Vagina (tissue), 2 donors: ENCODE data around the gene RUFY4. TPM values are rescaled to one million over a fixed set of nuclear protein-coding genes. Genes with fewer than 3 reads are reported as not detected.

Experiments used
- DNase-seq, 2 donors: peaks; one replicate each; pipeline ENCODE4 v3.0.0-alpha.2; 2017; ENCODE audit errors: extremely low spot score in 2 of 2
- H3K27ac ChIP-seq: fragments of 200-600 bp; sonication (generic); one replicate; pipeline ENCODE4 v1.5.1; 2019
- H3K27me3 ChIP-seq: fragments of 200-600 bp; sonication (generic); one replicate; pipeline ENCODE4 v1.5.1; 2019
- H3K36me3 ChIP-seq, 2 donors: fragments of 200-600 bp; sonication (generic); one replicate each; pipeline ENCODE4 v1.5.1; 2017 to 2019
- H3K4me1 ChIP-seq: fragments of 200-600 bp; sonication (generic); one replicate; pipeline ENCODE4 v1.5.1; 2019
- H3K4me3 ChIP-seq, 2 donors: fragments of 200-600 bp; sonication (generic); 1 replicate in 1 of 2; 2 replicates in 1 of 2; pipeline ENCODE4 v1.5.1; 2016 to 2019
- H3K9me3 ChIP-seq: fragments of 200-600 bp; sonication (generic); one replicate; pipeline ENCODE4 v1.5.1; 2019
- CTCF ChIP-seq, 3 experiments: fragments of 450-650 bp in 2 of 3; fragments of 200-600 bp in 1 of 3; sonication (generic) in 1 of 3; IDR thresholded peaks; one replicate each; pipeline ENCODE4 v1.5.1; 2017 to 2019; ENCODE audit warnings: antibody characterized with exemption in 3 of 3, mild to moderate bottlenecking in 2 of 3, moderate library complexity in 2 of 3
- POLR2A ChIP-seq, 2 donors: fragments of 450-650 bp; IDR thresholded peaks; one replicate each; pipeline ENCODE4 v1.6.1; 2017; ENCODE audit warnings: antibody characterized with exemption in 2 of 2, mild to moderate bottlenecking in 2 of 2, moderate library complexity in 2 of 2
- POLR2AphosphoS5 ChIP-seq, 2 donors: sonication (generic); formaldehyde crosslinking; IDR thresholded peaks; one replicate each; pipeline ENCODE4 v1.9.0; 2017; ENCODE audit warnings: antibody characterized with exemption in 2 of 2, mild to moderate bottlenecking in 2 of 2, low read depth in 1 of 2; ENCODE audit not compliant: insufficient read depth in 1 of 2
- intact Hi-C: fragments of 100-400 bp; cut with DNase I; formaldehyde crosslinking; loops from one replicate; pipeline ENCODE4 v1.15.1; 2023
- total RNA-seq: library from RNA; depleted of rRNA; stranded (reverse); fragments of >200 nt; gene quantifications from one replicate; pipeline ENCODE4 v1.2.3, GENCODE V29; 2016

RUFY4 gene
- total RNA-seq, 1 donor from 2014 or later: not detected

- Histone ChIP-seq H3K4me1 (peaks cover 5% of the 10 kb centered on the region), H3K9me3 (no peaks in the 10 kb centered on the region), H3K4me3 (no peak overlapping the region), H3K27ac (no peak overlapping the region), H3K27me3 (no peaks in the 10 kb centered on the region), H3K36me3 (no peaks in the 10 kb centered on the region)
- DNase-seq: no peak
- intact Hi-C loops: no loop called here
- TF ChIP-seq POLR2A (IDR thresholded peaks at IDR 0.05) (no peak), CTCF (IDR thresholded peaks at IDR 0.05) (no peak), POLR2AphosphoS5 (IDR thresholded peaks at IDR 0.05; ENCODE audit: insufficient read depth in 1 of 2, low read depth in 1 of 2) (no peak)
These were observed 700 bp downstream of the RUFY4 start for GRCh38 chr2:218069606-218070300.

GRCh38 chr2:218070587-218070986, 1.5 kb downstream of the RUFY4 start:
- H3K36me3 ChIP-seq: no peaks in the 10 kb centered on the region
- intact Hi-C loops: no loop called here
- DNase-seq: no peak
- no peak overlapping the region for H3K4me3 ChIP-seq
- no peak for TF ChIP-seq CTCF (IDR thresholded peaks at IDR 0.05)
- no peak for TF ChIP-seq POLR2A (IDR thresholded peaks at IDR 0.05)
- no peak for TF ChIP-seq POLR2AphosphoS5 (IDR thresholded peaks at IDR 0.05; ENCODE audit: insufficient read depth in 1 of 2, low read depth in 1 of 2)
- no peaks in the 10 kb centered on the region for H3K9me3 ChIP-seq
- no peaks in the 10 kb centered on the region for H3K27me3 ChIP-seq
- H3K27ac ChIP-seq: no peak overlapping the region
- H3K4me1 ChIP-seq: peaks cover 5% of the 10 kb centered on the region

GRCh38 chr2:218071218-218071937, 2.3 kb downstream of the RUFY4 start:
- TF ChIP-seq POLR2A (IDR thresholded peaks at IDR 0.05): no peak
- no peak for TF ChIP-seq POLR2AphosphoS5 (IDR thresholded peaks at IDR 0.05; ENCODE audit: insufficient read depth in 1 of 2, low read depth in 1 of 2)
- TF ChIP-seq CTCF (IDR thresholded peaks at IDR 0.05): no peak
- intact Hi-C loops: no loop called here

DNA sequence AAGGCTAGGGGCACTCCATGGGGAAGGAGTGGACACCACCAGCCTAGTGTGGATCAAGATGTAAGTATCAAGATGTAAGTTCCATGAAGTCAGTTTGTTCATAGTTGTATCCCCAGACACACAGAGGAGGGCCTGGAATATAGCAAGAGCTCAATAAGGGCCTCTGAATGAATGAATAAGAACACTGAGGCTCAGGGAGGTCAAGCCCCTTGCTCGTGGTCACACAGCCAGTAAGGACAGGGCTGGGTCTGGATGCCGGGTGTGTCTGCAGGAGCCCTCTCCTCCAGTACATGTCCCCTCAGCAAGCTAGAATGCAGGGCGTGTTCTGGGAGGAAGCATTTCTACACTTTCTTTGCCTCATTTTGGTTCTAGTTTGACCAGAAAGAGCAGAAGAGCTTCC, 2.9 kb downstream of the RUFY4 start:
- intact Hi-C loops: no loop called here
- no peaks in the 10 kb centered on the region for H3K27me3 ChIP-seq
- no peak for DNase-seq
- no peaks in the 10 kb centered on the region for H3K9me3 ChIP-seq
- H3K4me1 ChIP-seq: peaks cover 5% of the 10 kb centered on the region
- H3K4me3 ChIP-seq: no peak overlapping the region
- no peaks in the 10 kb centered on the region for H3K36me3 ChIP-seq
- H3K27ac ChIP-seq: no peak overlapping the region
- TF ChIP-seq CTCF (IDR thresholded peaks at IDR 0.05): no peak

More at GRCh38 chr2:218071218-218071937, 2.3 kb downstream of the RUFY4 start:
- no peak overlapping the region for H3K4me3 ChIP-seq
- no peak for DNase-seq
- H3K27me3 ChIP-seq: no peaks in the 10 kb centered on the region
- no peaks in the 10 kb centered on the region for H3K9me3 ChIP-seq
- no peaks in the 10 kb centered on the region for H3K36me3 ChIP-seq
- H3K27ac ChIP-seq: no peak overlapping the region
- H3K4me1 ChIP-seq: peaks cover 5% of the 10 kb centered on the region

- intact Hi-C loops: no loop called here
- DNase-seq: no peak
- no peaks in the 10 kb centered on the region for H3K36me3 ChIP-seq
These were observed 3.5 kb downstream of the RUFY4 start for GRCh38 chr2:218072478-218073024.

More at GRCh38 chr2:218072478-218073024, 3.5 kb downstream of the RUFY4 start:
- TF ChIP-seq POLR2A (IDR thresholded peaks at IDR 0.05): no peak
- TF ChIP-seq CTCF (IDR thresholded peaks at IDR 0.05): no peak
- TF ChIP-seq POLR2AphosphoS5 (IDR thresholded peaks at IDR 0.05; ENCODE audit: insufficient read depth in 1 of 2, low read depth in 1 of 2): no peak
- H3K9me3 ChIP-seq: no peaks in the 10 kb centered on the region
- H3K4me3 ChIP-seq: no peak overlapping the region
- peaks cover 5% of the 10 kb centered on the region for H3K4me1 ChIP-seq
- H3K27me3 ChIP-seq: no peaks in the 10 kb centered on the region
- H3K27ac ChIP-seq: no peak overlapping the region
